GM12865 (cell line): ENCODE data around the gene NYAP1.

Experiments
- DNase-seq: peaks from one replicate; pipeline ENCODE4 v3.0.0; 2010; ENCODE audit warnings: low read depth
- H3K4me3 ChIP-seq: 2 replicates; pipeline ENCODE4 v1.5.1; 2011; ENCODE audit warnings: mild to moderate bottlenecking, low read depth, low read length, control low read depth
- TF ChIP-seq, protein P1 (sequence below): IDR thresholded peaks from 2 replicates; pipeline ENCODE4 v1.5.1; 2011; ENCODE audit warnings: low read length, control low read depth, low read depth, inconsistent platforms; ENCODE audit not compliant: insufficient read depth; ENCODE audit errors: missing control alignments

The NYAP1 gene

GRCh38 chr7:100488333-100489095, 4.8 kb downstream of the NYAP1 start:
- DNase-seq: no peak
- TF ChIP-seq, protein P1, sequence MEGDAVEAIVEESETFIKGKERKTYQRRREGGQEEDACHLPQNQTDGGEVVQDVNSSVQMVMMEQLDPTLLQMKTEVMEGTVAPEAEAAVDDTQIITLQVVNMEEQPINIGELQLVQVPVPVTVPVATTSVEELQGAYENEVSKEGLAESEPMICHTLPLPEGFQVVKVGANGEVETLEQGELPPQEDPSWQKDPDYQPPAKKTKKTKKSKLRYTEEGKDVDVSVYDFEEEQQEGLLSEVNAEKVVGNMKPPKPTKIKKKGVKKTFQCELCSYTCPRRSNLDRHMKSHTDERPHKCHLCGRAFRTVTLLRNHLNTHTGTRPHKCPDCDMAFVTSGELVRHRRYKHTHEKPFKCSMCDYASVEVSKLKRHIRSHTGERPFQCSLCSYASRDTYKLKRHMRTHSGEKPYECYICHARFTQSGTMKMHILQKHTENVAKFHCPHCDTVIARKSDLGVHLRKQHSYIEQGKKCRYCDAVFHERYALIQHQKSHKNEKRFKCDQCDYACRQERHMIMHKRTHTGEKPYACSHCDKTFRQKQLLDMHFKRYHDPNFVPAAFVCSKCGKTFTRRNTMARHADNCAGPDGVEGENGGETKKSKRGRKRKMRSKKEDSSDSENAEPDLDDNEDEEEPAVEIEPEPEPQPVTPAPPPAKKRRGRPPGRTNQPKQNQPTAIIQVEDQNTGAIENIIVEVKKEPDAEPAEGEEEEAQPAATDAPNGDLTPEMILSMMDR: no peak
- no peak overlapping the region for H3K4me3 ChIP-seq

DNA sequence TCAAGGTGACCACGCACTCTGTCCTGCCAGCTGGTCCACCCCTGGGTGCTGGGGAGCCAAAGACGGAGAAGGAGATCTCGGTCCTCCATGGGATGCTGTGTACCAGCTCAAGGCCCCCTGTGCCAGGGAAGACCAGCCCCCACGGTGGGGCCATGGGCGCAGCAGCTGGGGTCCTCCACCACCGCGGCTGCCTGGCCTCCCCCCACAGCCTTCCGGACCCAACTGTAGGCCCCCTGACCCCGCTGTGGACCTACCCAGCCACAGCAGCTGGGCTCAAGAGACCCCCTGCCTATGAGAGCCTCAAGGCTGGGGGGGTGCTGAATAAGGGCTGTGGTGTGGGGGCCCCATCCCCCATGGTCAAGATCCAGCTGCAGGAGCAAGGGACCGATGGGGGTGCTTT, 5.4 kb downstream of the NYAP1 start:
- H3K4me3 ChIP-seq: no peak overlapping the region
- DNase-seq: no peak
- TF ChIP-seq, protein P1: no peak

DNA sequence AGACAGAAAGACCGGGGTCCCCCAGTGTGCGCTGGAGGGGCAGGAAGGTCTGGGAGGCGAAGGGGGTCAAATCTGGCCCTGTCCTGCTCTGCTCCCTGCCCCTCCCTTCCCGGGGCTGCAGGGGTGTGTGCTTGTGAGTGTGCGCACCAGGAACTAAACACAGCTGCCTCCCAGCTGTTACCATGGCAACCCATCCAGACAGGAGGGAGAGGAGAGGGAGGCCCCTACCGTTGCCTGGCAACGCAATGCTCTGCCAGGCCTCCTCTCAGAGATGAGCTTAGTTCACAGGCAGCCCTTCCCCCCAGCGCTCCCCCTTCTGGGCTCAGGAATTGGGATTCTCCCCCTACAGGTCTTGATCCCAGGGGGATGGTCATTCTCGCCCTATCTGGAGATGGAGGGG, 6.1 kb downstream of the NYAP1 start:
- no peak overlapping the region for H3K4me3 ChIP-seq
- DNase-seq: peak; percentile 91
- TF ChIP-seq, protein P1: no peak

GRCh38 chr7:100490483-100491191, 6.9 kb downstream of the NYAP1 start:
- TF ChIP-seq, protein P1: no peak
- no peak for DNase-seq
- H3K4me3 ChIP-seq: no peak overlapping the region

- no peak for DNase-seq
- TF ChIP-seq, protein P1: no peak
- H3K4me3 ChIP-seq: no peak overlapping the region
Measured at GRCh38 chr7:100491192-100491578, 7.5 kb downstream of the NYAP1 start.

- no peak for DNase-seq
- TF ChIP-seq, protein P1: no peak
- H3K4me3 ChIP-seq: peak overlapping the region; percentile 15
Measured at GRCh38 chr7:100492738-100493475, 9.2 kb downstream of the NYAP1 start.
